Stomach (tissue), 4 donors: ENCODE measurements around the gene CD9.

Experiments
- EP300 ChIP-seq: sonication (generic); formaldehyde crosslinking; IDR thresholded peaks from one replicate; pipeline ENCODE4 v1.6.1; 2017; ENCODE audit warnings: antibody characterized with exemption
- POLR2A ChIP-seq, 4 donors: fragments of 450-650 bp; IDR thresholded peaks; one replicate each; pipeline ENCODE4 v1.6.1; 2016; ENCODE audit warnings: antibody characterized with exemption in 4 of 4, control low read depth in 2 of 4, mild to moderate bottlenecking in 1 of 4, moderate library complexity in 1 of 4
- POLR2AphosphoS5 ChIP-seq, 3 donors: sonication (generic); formaldehyde crosslinking; IDR thresholded peaks; one replicate each; pipeline ENCODE4 v1.6.1; 2016; ENCODE audit warnings: antibody characterized with exemption in 3 of 3
- TF ChIP-seq, protein P1 (sequence below), 7 experiments: fragments of 450-650 bp in 4 of 7; fragments of 200-600 bp in 3 of 7; sonication (generic) in 3 of 7; IDR thresholded peaks; one replicate each; pipeline ENCODE4 v1.5.1; 2016 to 2019; ENCODE audit warnings: antibody characterized with exemption in 7 of 7, control low read depth in 2 of 7, mild to moderate bottlenecking in 1 of 7

DNA sequence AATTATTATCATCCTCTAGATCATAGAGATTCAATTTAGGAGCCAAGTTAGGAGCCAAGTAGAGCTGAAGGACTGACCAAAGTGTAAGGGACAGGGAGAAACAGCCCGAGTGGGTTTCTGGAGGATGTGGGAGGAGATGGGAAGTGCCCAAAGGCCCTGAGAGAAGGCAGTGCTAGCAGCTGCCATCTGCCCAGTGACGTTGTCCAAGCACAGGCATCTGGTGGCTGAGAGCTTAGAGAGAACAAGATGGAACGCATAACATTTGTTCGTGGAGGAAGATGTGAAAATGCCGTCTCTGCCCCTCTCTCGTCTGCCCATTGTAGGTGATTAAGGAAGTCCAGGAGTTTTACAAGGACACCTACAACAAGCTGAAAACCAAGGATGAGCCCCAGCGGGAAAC lies 34.7 kb downstream of the CD9 start:
- TF ChIP-seq, protein P1, sequence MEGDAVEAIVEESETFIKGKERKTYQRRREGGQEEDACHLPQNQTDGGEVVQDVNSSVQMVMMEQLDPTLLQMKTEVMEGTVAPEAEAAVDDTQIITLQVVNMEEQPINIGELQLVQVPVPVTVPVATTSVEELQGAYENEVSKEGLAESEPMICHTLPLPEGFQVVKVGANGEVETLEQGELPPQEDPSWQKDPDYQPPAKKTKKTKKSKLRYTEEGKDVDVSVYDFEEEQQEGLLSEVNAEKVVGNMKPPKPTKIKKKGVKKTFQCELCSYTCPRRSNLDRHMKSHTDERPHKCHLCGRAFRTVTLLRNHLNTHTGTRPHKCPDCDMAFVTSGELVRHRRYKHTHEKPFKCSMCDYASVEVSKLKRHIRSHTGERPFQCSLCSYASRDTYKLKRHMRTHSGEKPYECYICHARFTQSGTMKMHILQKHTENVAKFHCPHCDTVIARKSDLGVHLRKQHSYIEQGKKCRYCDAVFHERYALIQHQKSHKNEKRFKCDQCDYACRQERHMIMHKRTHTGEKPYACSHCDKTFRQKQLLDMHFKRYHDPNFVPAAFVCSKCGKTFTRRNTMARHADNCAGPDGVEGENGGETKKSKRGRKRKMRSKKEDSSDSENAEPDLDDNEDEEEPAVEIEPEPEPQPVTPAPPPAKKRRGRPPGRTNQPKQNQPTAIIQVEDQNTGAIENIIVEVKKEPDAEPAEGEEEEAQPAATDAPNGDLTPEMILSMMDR (IDR thresholded peaks at IDR 0.05): no peak
- TF ChIP-seq EP300 (no peak), POLR2A (IDR thresholded peaks at IDR 0.05) (no peak), POLR2AphosphoS5 (IDR thresholded peaks at IDR 0.05) (no peak)
